Activated T-helper 2 cell treated with anti-CD3 and anti-CD28 coated beads, Interferon-gamma antibody, Interleukin-2, Interleukin-4, amounts not matched to agents 10 μg/mL and 5 μg/mL and 100 μg/mL, durations not matched to agents 14 hours and 24 hours and 36 hours (primary cell): ENCODE data around the gene WDR36. TPM values are rescaled to one million over a fixed set of nuclear protein-coding genes. Genes with fewer than 3 reads are reported as not detected.

Source experiments
- total RNA-seq: library from RNA; stranded (reverse); gene quantifications from 2 replicates; pipeline ENCODE4 v1.2.3, GENCODE V29; 2022

Gene WDR36
- total RNA-seq, 1 donor from 2014 or later = 79.9 TPM

Other genes starting within 250 kb of the WDR36 start
- 0.46 and 0.87 TPM in 2 replicates for gene TSLP, start 20.6 kb upstream of the WDR36 start, total RNA-seq
- 71.8 and 76.7 TPM in 2 replicates for gene CAMK4, start 132.0 kb downstream of the WDR36 start, total RNA-seq